NOMO-1 treated with dmso at 0.1 percent for 144 hours (cell line): ENCODE measurements around the gene RNF6.

Experiments used
- DNase-seq: peaks from one replicate; lab custom pipeline; 2025; ENCODE audit not compliant: unreplicated experiment; lab: John Stamatoyannopoulos, UW

RNF6 gene

DNA sequence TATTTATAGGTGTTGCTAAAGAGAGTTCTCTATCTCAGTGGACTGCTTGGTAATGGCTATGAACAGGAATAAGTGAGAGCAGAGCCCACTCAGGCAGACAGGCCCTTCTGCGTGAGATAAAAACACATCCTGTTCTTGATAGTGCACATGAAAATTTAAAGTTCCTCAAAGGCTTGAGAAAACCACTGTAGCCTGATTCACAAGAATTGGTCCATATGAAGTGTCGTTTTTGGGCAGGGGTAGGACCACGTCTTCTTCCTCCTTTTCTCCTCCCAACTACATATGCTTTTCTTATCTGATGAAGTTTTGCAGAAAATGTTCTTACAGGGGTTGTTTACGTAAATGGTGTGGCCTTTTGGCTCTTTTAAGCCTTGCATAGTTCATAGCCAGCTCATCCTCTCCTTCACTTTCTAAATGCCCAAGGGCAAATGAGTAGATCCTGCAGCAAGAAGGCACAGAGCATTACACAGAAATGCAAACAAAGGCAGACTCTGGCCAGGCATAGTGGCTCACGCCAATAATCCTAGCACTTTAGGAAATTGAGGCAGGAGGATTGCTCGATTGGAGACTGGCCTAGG is 53.8 kb downstream of the RNF6 start:
- no peak for DNase-seq

DNA sequence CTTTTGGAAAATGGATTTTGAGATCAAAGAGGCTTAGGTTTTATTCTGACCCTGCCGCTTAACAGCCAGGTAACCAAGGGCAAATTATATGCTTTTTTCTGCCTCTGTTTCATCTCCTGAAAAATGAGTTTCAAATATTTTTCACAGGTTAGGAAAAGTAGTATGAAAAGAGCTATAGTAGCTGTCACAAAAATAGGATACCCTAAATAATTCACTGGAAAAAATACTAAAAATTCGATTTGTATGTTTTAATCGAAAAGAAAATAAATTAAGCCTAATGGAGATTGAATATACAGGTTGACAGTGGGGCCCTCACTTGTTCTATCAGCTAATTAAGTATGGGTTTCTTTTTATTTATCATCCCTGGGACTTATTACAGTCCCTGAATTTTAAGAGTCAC is 58.3 kb downstream of the RNF6 start:
- no peak for DNase-seq
